ENCODE measurements around the gene ITCH. TPM values are rescaled to one million over a fixed set of nuclear protein-coding genes. Genes with fewer than 3 reads are reported as not detected.

Gene ITCH
- total and polyA plus RNA-seq, 2 of the 8 experiments (the other 6 are each of a cell fraction or from before 2014, with no cell fraction given), result 3.9 to 45.2 TPM

GRCh38 chr20:34433391-34433790, 70.3 kb downstream of the ITCH start:
- peaks cover 0 to 2% of the 10 kb centered on the region in 2 experiments for H4K20me1 ChIP-seq (replicated peaks in 1 of 2; ENCODE audit: control insufficient read depth in 1 of 2, insufficient read depth in 2 of 2, low read length in 2 of 2)

More at GRCh38 chr20:34433391-34433790, 70.3 kb downstream of the ITCH start:
- Histone ChIP-seq H3K4me3 (ENCODE audit: extremely low read depth in 1 of 4, insufficient read depth in 2 of 4, low read depth in 3 of 4, low read length in 4 of 4) (no peak overlapping the region), H2BK120ac (replicated peaks; ENCODE audit: low read depth, low read length) (no peak overlapping the region), H4K91ac (replicated peaks; ENCODE audit: insufficient read length, low read length) (no peak overlapping the region), H3K79me1 (ENCODE audit: low read depth, low read length) (no peaks in the 10 kb centered on the region; the same call in 1 of the 2 replicates), H3K27me3 (replicated peaks in 1 of 4; ENCODE audit: control insufficient read depth in 3 of 4, extremely low read depth in 1 of 4, insufficient read depth in 3 of 4, low read length in 3 of 4) (no peaks in the 10 kb centered on the region), H3K23ac (ENCODE audit: insufficient read length) (no peak overlapping the region), H3K27ac (ENCODE audit: low read depth, low read length) (no peak overlapping the region), H3K14ac (ENCODE audit: insufficient read length) (no peak overlapping the region), H2BK12ac (ENCODE audit: low read depth, low read length) (no peak overlapping the region), H3K4me1 (replicated peaks in 1 of 4; ENCODE audit: control insufficient read depth in 3 of 4, insufficient read depth in 4 of 4, low read length in 3 of 4) (no peaks in the 10 kb centered on the region), H3K4ac (replicated peaks; ENCODE audit: insufficient read length, low read depth, low read length) (no peak overlapping the region), H3K4me2 (ENCODE audit: insufficient read depth in 1 of 2, low read depth in 2 of 2, low read length in 2 of 2) (no peak overlapping the region), H2AK5ac (ENCODE audit: low read depth, low read length) (no peak overlapping the region), H3K23me2 (ENCODE audit: low read depth, low read length) (no peaks in the 10 kb centered on the region), H3K79me2 (ENCODE audit: control insufficient read depth in 1 of 2, insufficient read depth in 2 of 2, low read length in 2 of 2) (no peaks in the 10 kb centered on the region), H2BK20ac (ENCODE audit: low read length) (no peak overlapping the region), H4K5ac (ENCODE audit: insufficient read length, low read depth, low read length) (no peak overlapping the region), H2AFZ (ENCODE audit: low read length) (no peak overlapping the region), H3K56ac (replicated peaks; ENCODE audit: insufficient read length, low read depth, low read length) (no peak overlapping the region), H2BK5ac (ENCODE audit: low read depth, low read length) (no peak overlapping the region), H3K36me3 (ENCODE audit: control insufficient read depth in 2 of 4, insufficient read depth in 4 of 4, low read length in 3 of 4) (peaks cover 0 to 9% (median 3%) of the 10 kb centered on the region in 4 experiments; a peak in 3 of 8 replicates), H3K18ac (ENCODE audit: extremely low read depth, low read length) (no peak overlapping the region), H4K8ac (ENCODE audit: extremely low read depth, insufficient read depth, low read length) (no peak overlapping the region), H3K9ac (replicated peaks in 1 of 4; ENCODE audit: extremely low read depth in 1 of 4, low read depth in 3 of 4, low read length in 3 of 4) (no peak overlapping the region), H2BK15ac (ENCODE audit: low read length) (no peak overlapping the region), H3K9me3 (ENCODE audit: insufficient read depth in 2 of 2, low read depth in 1 of 2, low read length in 1 of 2) (no peaks in the 10 kb centered on the region)
- POLR2A ChIA-PET (ENCODE audit: partially characterized antibody), result interaction anchor here (1.2 kb wide), 1 partner anchor 23 kb away, joined by 3 read pairs; no protein-coding TSS in a partner anchor
- CTCF ChIA-PET (ENCODE audit: partially characterized antibody), result interaction anchor here (1.3 to 1.7 kb wide), 2 partner anchors 10 to 121 kb away, joined by 3 to 10 read pairs; no protein-coding TSS in a partner anchor
- FAIRE-seq, result no peak
- no peak for DNase-seq (ENCODE audit: low read depth in 1 of 2, low spot score in 2 of 2)
- WGBS, 2 experiments (ENCODE audit: extremely low coverage in 1 of 2, insufficient coverage in 1 of 2, insufficient read length in 1 of 2, insufficient replicate concordance in 2 of 2, low coverage in 1 of 2, low lambda C conversion rate in 2 of 2, missing lambda C conversion rate in 1 of 2), result 91% methylated on average over 5 of the region's 5 CpGs; no CpG with 5 or more reads in 1 of the 2 experiments
